IPS DF 19.7 (cell line): ENCODE data around the gene CAMK2A.
"Not testable (repeated sequence)": the region's sequence is repeated elsewhere in the genome, so short reads cannot be mapped to it uniquely, and the experiment has no call there.

ENCODE experiments used
- DNase-seq: peaks from one replicate; pipeline ENCODE4 v3.0.0-alpha.2; 2013; ENCODE audit warnings: low read depth, low spot score

Gene CAMK2A

GRCh38 chr5:150255659-150256409 lies 33.7 kb downstream of the CAMK2A start:
- no peak for DNase-seq

GRCh38 chr5:150254774-150255173 lies 34.8 kb downstream of the CAMK2A start:
- no peak for DNase-seq

- DNase-seq = no peak
These were observed 35.2 kb downstream of the CAMK2A start for GRCh38 chr5:150254363-150254762.

GRCh38 chr5:150253416-150254208 lies 36.0 kb downstream of the CAMK2A start:
- no peak for DNase-seq

- DNase-seq = no peak
These were observed 37.1 kb downstream of the CAMK2A start for GRCh38 chr5:150252489-150252888.

GRCh38 chr5:150251504-150251903 lies 38.1 kb downstream of the CAMK2A start:
- no peak for DNase-seq

- DNase-seq = no peak
These were observed 39.8 kb downstream of the CAMK2A start for GRCh38 chr5:150249744-150250143.

GRCh38 chr5:150248946-150249345 lies 40.6 kb downstream of the CAMK2A start:
- DNase-seq = no peak

GRCh38 chr5:150248493-150248892 lies 41.1 kb downstream of the CAMK2A start:
- DNase-seq = not testable (repeated sequence)

GRCh38 chr5:150247726-150248125 lies 41.8 kb downstream of the CAMK2A start:
- DNase-seq = no peak

- DNase-seq = no peak
These were observed 42.7 kb downstream of the CAMK2A start for GRCh38 chr5:150246835-150247234.

- no peak for DNase-seq
These were observed 43.1 kb downstream of the CAMK2A start for GRCh38 chr5:150246429-150246828.

- DNase-seq = no peak
These were observed 43.8 kb downstream of the CAMK2A start for GRCh38 chr5:150245808-150246207.

- DNase-seq = no peak
These were observed 44.3 kb downstream of the CAMK2A start for GRCh38 chr5:150245111-150245789.

GRCh38 chr5:150244209-150244608 lies 45.4 kb downstream of the CAMK2A start:
- no peak for DNase-seq

- no peak for DNase-seq
These were observed 46.0 kb downstream of the CAMK2A start for GRCh38 chr5:150243590-150243989.

GRCh38 chr5:150242251-150242894 lies 47.2 kb downstream of the CAMK2A start:
- no peak for DNase-seq

- no peak for DNase-seq
These were observed 48.0 kb downstream of the CAMK2A start for GRCh38 chr5:150241298-150242160.

- no peak for DNase-seq
These were observed 49.8 kb downstream of the CAMK2A start for GRCh38 chr5:150239794-150240122.

- no peak for DNase-seq
These were observed 50.3 kb downstream of the CAMK2A start for GRCh38 chr5:150239099-150239793.
